ENCODE results near the gene SMAD6.

The SMAD6 gene

GRCh38 chr15:66772604-66773128, 70.6 kb downstream of the SMAD6 start:
- TF ChIP-seq POLR2AphosphoS5 (IDR thresholded peaks at IDR 0.05; ENCODE audit: low read depth, low read length) (no peak), REST (IDR thresholded peaks at IDR 0.05; ENCODE audit: insufficient read depth in 1 of 2, low read depth in 2 of 2, low read length in 2 of 2) (no peak), FOXP2 (optimal IDR thresholded peaks at IDR 0.05; ENCODE audit: borderline replicate concordance, extremely low read depth, extremely low read length, insufficient read depth) (no peak), SIN3A (IDR thresholded peaks at IDR 0.05; ENCODE audit: borderline replicate concordance, insufficient read depth, low read length) (no peak), TAF1 (IDR thresholded peaks at IDR 0.05; ENCODE audit: borderline replicate concordance, insufficient read depth, low read length) (no peak)

GRCh38 chr15:66773129-66773873, 71.3 kb downstream of the SMAD6 start:
- no peak for TF ChIP-seq TAF1 (IDR thresholded peaks at IDR 0.05; ENCODE audit: borderline replicate concordance, insufficient read depth, low read length)
- TF ChIP-seq FOXP2 (optimal IDR thresholded peaks at IDR 0.05; ENCODE audit: borderline replicate concordance, extremely low read depth, extremely low read length, insufficient read depth): no peak
- no peak for TF ChIP-seq SIN3A (IDR thresholded peaks at IDR 0.05; ENCODE audit: borderline replicate concordance, insufficient read depth, low read length)

GRCh38 chr15:66774001-66774814, 72.2 kb downstream of the SMAD6 start:
- TF ChIP-seq SIN3A (IDR thresholded peaks at IDR 0.05; ENCODE audit: borderline replicate concordance, insufficient read depth, low read length) (no peak), REST (IDR thresholded peaks at IDR 0.05; ENCODE audit: insufficient read depth in 1 of 2, low read depth in 2 of 2, low read length in 2 of 2) (no peak), FOXP2 (optimal IDR thresholded peaks at IDR 0.05; ENCODE audit: borderline replicate concordance, extremely low read depth, extremely low read length, insufficient read depth) (peak; percentile 47)

- TF ChIP-seq SIN3A (IDR thresholded peaks at IDR 0.05; ENCODE audit: borderline replicate concordance, insufficient read depth, low read length) (no peak), FOXP2 (optimal IDR thresholded peaks at IDR 0.05; ENCODE audit: borderline replicate concordance, extremely low read depth, extremely low read length, insufficient read depth) (no peak), TAF1 (IDR thresholded peaks at IDR 0.05; ENCODE audit: borderline replicate concordance, insufficient read depth, low read length) (no peak), POLR2AphosphoS5 (IDR thresholded peaks at IDR 0.05; ENCODE audit: low read depth, low read length) (no peak), REST (IDR thresholded peaks at IDR 0.05; ENCODE audit: insufficient read depth in 1 of 2, low read depth in 2 of 2, low read length in 2 of 2) (no peak)
Measured at GRCh38 chr15:66775127-66776105, 73.4 kb downstream of the SMAD6 start.

GRCh38 chr15:66777054-66777453, 75.0 kb downstream of the SMAD6 start:
- no peak for TF ChIP-seq REST (IDR thresholded peaks at IDR 0.05; ENCODE audit: insufficient read depth in 1 of 2, low read depth in 2 of 2, low read length in 2 of 2)
- TF ChIP-seq FOXP2 (optimal IDR thresholded peaks at IDR 0.05; ENCODE audit: borderline replicate concordance, extremely low read depth, extremely low read length, insufficient read depth): no peak
- TF ChIP-seq POLR2AphosphoS5 (IDR thresholded peaks at IDR 0.05; ENCODE audit: low read depth, low read length): no peak
- TF ChIP-seq TAF1 (IDR thresholded peaks at IDR 0.05; ENCODE audit: borderline replicate concordance, insufficient read depth, low read length): no peak
- TF ChIP-seq SIN3A (IDR thresholded peaks at IDR 0.05; ENCODE audit: borderline replicate concordance, insufficient read depth, low read length): no peak

Measured in PFSK-1 (cell line).